Measurements from ENCODE around the gene CGB7.

CGB7 gene

GRCh38 chr19:49057636-49058234 is at the start of gene CGB7:
Gene CGB7 (minus strand): TSS chr19:49057749. CDS start chr19:49055375, 2,374 bp downstream.
- peak; percentile 6 for DNase-seq (ENCODE audit: low spot score)

GRCh38 chr19:49106648-49107135 is 49.1 kb upstream of the CGB7 start:
- no peak for DNase-seq (ENCODE audit: low spot score)

GRCh38 chr19:49104229-49104864 is 46.8 kb upstream of the CGB7 start:
- no peak for DNase-seq (ENCODE audit: low spot score)

- DNase-seq (ENCODE audit: low spot score) = no peak
Observed at GRCh38 chr19:49103331-49104085, 46.0 kb upstream of the CGB7 start.

- DNase-seq (ENCODE audit: low spot score) = no peak
Observed at GRCh38 chr19:49102303-49102702, 44.8 kb upstream of the CGB7 start.

- DNase-seq (ENCODE audit: low spot score) = no peak
Observed at GRCh38 chr19:49101160-49101559, 43.6 kb upstream of the CGB7 start.

- no peak for DNase-seq (ENCODE audit: low spot score)
Observed at GRCh38 chr19:49098795-49099194, 41.2 kb upstream of the CGB7 start.

GRCh38 chr19:49097453-49098288 is 40.1 kb upstream of the CGB7 start:
- DNase-seq (ENCODE audit: low spot score) = peak; percentile 61

- DNase-seq (ENCODE audit: low spot score) = peak; percentile 60
Observed at GRCh38 chr19:49094505-49095482, 37.2 kb upstream of the CGB7 start.

GRCh38 chr19:49092686-49093085 is 35.1 kb upstream of the CGB7 start:
- no peak for DNase-seq (ENCODE audit: low spot score)

- DNase-seq (ENCODE audit: low spot score) = no peak
Observed at GRCh38 chr19:49091391-49092038, 34.0 kb upstream of the CGB7 start.

GRCh38 chr19:49086296-49086695 is 28.7 kb upstream of the CGB7 start:
- DNase-seq (ENCODE audit: low spot score) = no peak

- no peak for DNase-seq (ENCODE audit: low spot score)
Observed at GRCh38 chr19:49085868-49086232, 28.3 kb upstream of the CGB7 start.

GRCh38 chr19:49085020-49085867 is 27.7 kb upstream of the CGB7 start, which contains the start of gene SNRNP70:
Gene SNRNP70 (plus strand): TSS chr19:49085451. CDS start chr19:49086415, 964 bp downstream.
- peak; percentile 98 for DNase-seq (ENCODE audit: low spot score)

GRCh38 chr19:49084206-49085019 is 26.9 kb upstream of the CGB7 start:
- no peak for DNase-seq (ENCODE audit: low spot score)

- DNase-seq (ENCODE audit: low spot score) = no peak
Observed at GRCh38 chr19:49081273-49081672, 23.7 kb upstream of the CGB7 start.

GRCh38 chr19:49080392-49080791 is 22.8 kb upstream of the CGB7 start:
- no peak for DNase-seq (ENCODE audit: low spot score)

- peak; percentile 54 for DNase-seq (ENCODE audit: low spot score)
Observed at GRCh38 chr19:49074869-49075268, 17.3 kb upstream of the CGB7 start.

Measured in globus pallidus (tissue), 1 donor.